ENCODE results near the gene TNFRSF13B.
"Not testable (repeated sequence)": the region's sequence is repeated elsewhere in the genome, so short reads cannot be mapped to it uniquely, and the experiment has no call there.

The TNFRSF13B gene

DNA sequence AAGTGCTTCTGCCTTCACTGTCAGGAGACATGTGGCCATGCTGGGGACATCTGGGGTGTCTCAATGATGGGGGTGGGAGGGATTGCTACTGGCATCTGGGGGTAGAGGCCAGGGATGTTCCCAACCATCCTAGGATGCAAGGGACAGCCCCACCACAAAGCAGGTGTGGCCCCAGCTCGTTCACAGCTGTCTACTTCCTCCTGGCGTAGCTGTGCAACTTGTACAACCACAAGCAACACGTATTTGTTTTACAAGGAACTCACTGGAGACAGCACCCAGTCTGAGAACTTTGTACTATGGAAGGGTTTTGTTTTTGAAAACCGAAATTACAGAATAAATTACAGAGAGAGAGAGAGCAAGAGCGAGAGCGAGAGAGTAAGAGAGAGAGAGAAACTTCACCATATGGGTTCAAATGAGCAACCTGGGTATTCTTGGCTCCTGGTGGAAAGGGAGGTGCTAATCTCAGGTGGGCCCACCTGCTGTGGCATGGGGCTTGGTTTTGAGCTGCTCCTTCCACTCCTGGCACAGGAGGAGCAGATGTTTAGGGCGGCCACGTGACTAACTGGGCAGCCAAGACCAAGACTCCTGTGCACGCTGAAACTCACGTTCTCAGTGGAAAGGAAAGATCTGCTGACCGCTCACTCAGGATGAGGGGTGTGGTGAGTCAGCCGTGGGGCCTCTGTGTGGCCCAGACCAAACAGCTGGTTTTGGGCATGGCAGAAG, 17.5 kb upstream of the TNFRSF13B start:
- no peak for DNase-seq
- in situ Hi-C loops (cut with HindIII; ENCODE audit: low pct_ligation_motif_present, low pct_unique_long_range_greater_than_20kb, low sequenced_read_pairs) = no loop called here

- no peak for DNase-seq
- in situ Hi-C loops (cut with HindIII; ENCODE audit: low pct_ligation_motif_present, low pct_unique_long_range_greater_than_20kb, low sequenced_read_pairs) = no loop called here
Observed at GRCh38 chr17:16988749-16989229, 16.9 kb upstream of the TNFRSF13B start.

DNA sequence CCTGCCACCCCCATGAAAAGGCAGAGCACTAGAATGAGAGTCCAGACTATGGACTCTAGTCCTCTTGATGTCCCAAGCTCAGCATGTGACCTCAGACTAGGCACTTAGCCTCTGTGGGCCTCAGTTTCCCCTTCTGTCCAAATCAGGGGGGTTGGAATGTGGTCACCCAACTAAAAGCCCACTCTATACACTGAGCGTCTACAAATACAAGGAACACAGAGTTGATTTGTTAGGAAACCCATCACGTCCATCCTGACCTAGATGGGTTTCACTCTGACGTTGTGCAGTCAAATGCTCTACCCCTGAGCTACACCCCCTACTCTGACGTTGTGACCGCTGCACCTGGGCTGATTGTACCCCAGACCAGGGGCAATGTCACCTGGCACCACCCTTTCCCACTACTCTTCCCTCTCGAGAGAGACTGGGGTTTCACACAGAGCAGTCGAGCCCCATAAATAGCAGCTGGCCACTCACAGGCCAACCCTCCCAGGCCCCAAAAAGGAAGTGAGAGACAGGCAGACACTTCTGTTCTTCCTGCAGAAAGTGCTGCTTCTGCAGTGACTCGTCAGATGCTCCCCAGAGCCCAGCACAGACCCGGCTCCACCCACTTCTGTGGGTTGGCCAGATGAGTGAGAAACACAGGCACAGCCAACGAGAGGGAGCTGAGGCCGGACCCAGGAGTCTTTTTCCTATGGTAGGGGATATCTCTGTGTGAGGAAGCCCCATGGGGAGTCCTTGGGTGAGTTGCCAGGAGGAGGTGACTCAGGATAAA, 16.1 kb upstream of the TNFRSF13B start:
- in situ Hi-C loops (cut with HindIII; ENCODE audit: low pct_ligation_motif_present, low pct_unique_long_range_greater_than_20kb, low sequenced_read_pairs) = no loop called here
- peak; percentile 83 for DNase-seq

GRCh38 chr17:16987066-16987829, 15.3 kb upstream of the TNFRSF13B start:
- in situ Hi-C loops (cut with HindIII; ENCODE audit: low pct_ligation_motif_present, low pct_unique_long_range_greater_than_20kb, low sequenced_read_pairs) = no loop called here
- no peak for DNase-seq

GRCh38 chr17:16986391-16986790, 14.5 kb upstream of the TNFRSF13B start:
- in situ Hi-C loops (cut with HindIII; ENCODE audit: low pct_ligation_motif_present, low pct_unique_long_range_greater_than_20kb, low sequenced_read_pairs) = no loop called here
- no peak for DNase-seq

DNA sequence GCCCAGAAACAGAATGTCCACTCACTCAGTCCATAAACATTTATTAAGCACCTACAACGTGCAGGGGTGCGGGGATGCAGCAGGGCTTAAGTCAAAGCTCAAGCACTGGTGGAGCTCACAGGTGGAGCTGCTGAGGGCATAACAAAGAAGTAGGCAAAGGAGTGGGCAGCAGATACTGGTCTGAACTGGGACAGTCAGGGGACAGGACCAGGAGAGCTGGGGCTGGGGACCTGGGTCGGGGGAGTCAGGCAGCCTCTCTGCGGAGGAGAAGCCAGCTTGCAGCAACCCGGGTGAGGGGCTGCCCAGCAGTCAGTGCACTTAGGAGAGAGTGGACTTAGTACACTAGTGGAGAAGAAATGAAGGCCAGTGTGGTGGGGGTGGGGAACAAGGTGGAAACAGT, 10.0 kb upstream of the TNFRSF13B start:
- DNase-seq = no peak
- in situ Hi-C loops (cut with HindIII; ENCODE audit: low pct_ligation_motif_present, low pct_unique_long_range_greater_than_20kb, low sequenced_read_pairs) = no loop called here

DNA sequence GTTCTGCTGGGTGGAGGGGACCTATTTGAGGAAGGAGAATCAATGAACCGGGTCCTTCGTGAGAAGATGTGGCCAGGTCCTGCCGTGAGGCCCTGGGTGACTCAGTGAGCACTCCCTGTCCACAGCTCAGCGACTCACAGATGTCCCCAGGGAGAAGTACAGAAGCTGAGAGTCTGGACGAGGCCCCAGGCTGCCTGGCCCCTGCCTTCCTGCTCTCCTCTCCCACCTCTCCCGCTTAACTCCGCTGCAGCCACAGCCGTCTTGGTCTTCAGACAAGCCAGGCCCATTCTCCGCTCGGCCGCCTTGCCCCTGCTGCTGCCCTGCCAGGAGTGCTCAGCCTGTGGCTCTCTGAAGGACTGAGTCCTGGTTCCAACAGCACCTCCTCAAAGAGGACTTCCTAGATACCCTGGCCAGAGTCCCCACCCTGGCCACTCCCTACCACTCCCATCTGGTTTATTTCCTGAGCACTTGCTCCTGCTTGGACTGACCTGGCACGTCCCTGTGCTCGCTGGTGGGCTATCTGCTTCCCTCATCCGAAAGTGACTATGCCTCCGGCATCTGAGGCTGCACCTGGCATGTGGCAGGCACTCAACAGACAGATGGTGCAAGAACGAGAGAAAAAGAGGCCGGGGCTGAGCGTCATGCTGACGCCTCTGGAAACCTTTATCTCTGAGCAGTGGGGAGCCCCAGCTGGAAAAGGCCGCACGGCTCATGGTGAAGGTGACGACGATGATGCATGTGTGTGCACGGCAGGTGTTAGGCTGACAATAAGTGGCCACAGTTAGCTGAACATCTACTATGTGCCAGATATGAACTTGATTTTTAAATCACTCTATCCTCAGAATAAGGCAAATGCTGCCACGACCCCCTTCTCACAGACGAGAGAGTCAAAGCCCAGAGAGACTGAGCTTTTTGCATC, 9.2 kb upstream of the TNFRSF13B start:
- in situ Hi-C loops (cut with HindIII; ENCODE audit: low pct_ligation_motif_present, low pct_unique_long_range_greater_than_20kb, low sequenced_read_pairs) = no loop called here
- DNase-seq = peak; percentile 25

DNA sequence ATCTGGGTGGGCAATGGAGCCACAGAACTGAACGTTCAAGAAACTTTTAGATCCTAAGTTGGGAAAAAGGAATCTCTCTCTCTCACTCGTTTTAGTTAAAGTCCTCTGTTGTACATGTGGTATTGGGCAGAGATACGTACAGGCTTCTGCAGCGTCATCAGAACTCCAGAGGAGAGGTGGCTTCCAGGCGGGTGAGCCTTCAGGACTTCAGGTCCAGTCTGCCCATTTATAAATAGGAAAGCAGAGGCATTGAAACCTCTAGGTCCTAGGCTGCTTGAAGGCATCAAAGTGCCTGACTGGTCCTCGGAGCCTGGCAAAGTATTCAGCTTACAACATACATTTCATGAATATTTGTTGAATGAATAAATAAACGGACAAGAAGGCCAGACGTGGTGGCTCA, 8.1 kb upstream of the TNFRSF13B start:
- in situ Hi-C loops (cut with HindIII; ENCODE audit: low pct_ligation_motif_present, low pct_unique_long_range_greater_than_20kb, low sequenced_read_pairs) = no loop called here

DNA sequence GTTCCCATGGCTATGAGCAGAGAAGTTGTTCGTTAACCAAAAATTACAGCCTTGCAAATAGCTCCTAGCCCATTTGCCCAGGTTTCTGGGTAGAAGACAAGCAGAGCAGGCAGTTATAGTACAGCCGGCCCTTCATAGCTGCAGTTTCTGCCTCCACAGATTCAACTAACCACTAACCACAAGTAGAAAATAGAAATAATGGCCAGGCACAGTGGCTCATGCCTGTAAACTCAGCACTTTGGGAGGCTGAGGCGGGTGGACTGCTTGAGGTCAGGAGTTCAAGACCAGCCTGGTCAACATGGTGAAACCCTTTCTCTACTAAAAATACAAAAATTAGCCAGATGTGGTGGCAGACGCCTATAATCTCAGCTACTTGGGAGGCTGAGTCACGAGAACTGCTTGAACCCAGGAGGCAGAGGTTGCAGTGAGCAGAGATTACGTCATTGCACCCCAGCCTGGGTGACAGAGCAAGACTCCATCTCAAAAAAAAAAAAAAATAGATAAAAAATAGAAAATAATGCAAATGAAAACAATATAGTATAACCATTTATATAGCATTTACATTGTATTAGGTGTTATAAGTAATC, 7.4 kb upstream of the TNFRSF13B start:
- DNase-seq; in situ Hi-C loops (cut with HindIII; ENCODE audit: low pct_ligation_motif_present, low pct_unique_long_range_greater_than_20kb, low sequenced_read_pairs): not testable (repeated sequence)

More for the DNA sequence above, 8.1 kb upstream of the TNFRSF13B start:
- no peak for DNase-seq

GRCh38 chr17:16977932-16978331, 6.0 kb upstream of the TNFRSF13B start:
- DNase-seq = peak; percentile 57
- in situ Hi-C loops (cut with HindIII; ENCODE audit: low pct_ligation_motif_present, low pct_unique_long_range_greater_than_20kb, low sequenced_read_pairs) = no loop called here

DNA sequence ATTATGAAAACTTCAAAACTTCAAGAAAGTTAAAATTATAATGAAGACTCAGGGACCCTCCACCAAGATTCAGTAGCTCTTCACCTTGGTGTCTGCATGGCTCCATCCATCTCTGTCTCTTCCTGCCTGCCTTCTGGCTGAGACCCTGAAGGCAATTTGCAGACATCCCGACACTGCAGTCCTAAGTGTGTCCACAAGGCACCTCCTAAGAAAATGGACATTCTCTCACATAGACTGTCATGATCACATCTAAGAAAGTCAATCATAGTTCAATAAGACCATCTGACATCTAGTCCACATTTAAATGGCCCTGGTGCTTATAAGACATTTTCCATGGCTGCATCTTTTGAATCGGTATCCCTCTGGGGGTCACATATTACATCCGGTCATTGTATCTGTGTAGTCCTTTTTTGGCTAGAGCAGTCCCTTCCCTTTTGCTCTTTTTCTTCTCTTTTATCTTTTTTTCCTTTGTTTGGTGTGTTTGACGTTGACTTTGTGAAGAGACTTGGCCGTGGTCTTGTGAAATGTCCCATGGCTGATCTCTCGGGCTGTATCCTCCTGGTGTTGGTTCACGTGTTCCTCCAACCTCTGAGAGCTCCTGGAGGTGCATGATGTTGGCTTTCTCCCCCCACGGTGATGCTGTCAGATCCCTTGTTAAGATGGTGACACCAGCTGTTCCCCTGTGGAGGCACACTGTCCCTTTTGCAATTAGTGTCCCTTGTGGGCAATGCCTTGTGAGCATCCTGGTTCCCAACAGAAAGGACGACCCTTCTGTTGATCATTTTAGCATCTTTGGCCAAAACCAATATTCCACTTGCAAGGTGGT, 5.0 kb upstream of the TNFRSF13B start:
- DNase-seq = no peak
- in situ Hi-C loops (cut with HindIII; ENCODE audit: low pct_ligation_motif_present, low pct_unique_long_range_greater_than_20kb, low sequenced_read_pairs) = no loop called here

DNA sequence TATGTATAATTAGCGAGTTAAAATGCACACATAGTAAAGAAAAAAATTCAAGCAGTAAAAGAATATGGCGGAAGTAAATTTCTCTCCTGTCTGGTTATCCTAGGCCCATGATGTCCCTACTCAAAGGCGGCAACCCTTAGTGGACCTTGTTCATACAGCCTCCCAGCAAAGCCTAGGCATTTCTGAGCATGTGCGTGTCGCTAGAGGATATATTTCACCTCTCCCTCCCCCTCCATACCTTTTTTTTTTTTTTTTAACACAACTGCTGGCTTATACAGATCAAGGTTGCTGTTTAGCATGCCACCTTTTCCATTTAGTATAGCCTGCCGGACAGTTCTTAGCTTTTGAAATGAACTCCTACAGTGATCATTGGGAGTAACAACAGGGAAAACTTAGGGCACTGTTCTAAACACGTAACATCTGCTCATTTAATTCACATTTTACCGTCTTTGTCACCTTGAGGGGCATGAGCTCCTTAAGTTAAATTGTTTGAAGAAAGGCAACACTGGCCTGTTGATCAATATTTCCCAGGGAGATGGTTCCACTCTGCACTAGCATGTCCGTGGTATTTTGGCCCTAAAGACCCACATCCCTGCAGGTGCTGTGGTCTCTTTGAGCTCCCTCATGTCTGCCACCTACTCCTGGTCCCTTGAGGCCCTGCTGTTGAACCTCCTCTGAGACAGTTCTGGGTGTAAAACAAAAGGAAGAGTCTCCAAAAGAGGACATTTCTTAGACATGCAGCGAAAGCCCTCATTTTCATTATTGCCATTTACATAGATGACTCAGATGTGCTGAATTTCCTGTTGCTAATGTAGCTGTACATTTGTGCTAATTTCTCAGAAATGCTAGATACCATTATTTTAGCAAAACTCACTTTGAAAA, 4.1 kb upstream of the TNFRSF13B start:
- no peak for DNase-seq
- in situ Hi-C loops (cut with HindIII; ENCODE audit: low pct_ligation_motif_present, low pct_unique_long_range_greater_than_20kb, low sequenced_read_pairs) = no loop called here

- no peak for DNase-seq
- in situ Hi-C loops (cut with HindIII; ENCODE audit: low pct_ligation_motif_present, low pct_unique_long_range_greater_than_20kb, low sequenced_read_pairs) = no loop called here
Observed at GRCh38 chr17:16975277-16975651, 3.3 kb upstream of the TNFRSF13B start.

DNA sequence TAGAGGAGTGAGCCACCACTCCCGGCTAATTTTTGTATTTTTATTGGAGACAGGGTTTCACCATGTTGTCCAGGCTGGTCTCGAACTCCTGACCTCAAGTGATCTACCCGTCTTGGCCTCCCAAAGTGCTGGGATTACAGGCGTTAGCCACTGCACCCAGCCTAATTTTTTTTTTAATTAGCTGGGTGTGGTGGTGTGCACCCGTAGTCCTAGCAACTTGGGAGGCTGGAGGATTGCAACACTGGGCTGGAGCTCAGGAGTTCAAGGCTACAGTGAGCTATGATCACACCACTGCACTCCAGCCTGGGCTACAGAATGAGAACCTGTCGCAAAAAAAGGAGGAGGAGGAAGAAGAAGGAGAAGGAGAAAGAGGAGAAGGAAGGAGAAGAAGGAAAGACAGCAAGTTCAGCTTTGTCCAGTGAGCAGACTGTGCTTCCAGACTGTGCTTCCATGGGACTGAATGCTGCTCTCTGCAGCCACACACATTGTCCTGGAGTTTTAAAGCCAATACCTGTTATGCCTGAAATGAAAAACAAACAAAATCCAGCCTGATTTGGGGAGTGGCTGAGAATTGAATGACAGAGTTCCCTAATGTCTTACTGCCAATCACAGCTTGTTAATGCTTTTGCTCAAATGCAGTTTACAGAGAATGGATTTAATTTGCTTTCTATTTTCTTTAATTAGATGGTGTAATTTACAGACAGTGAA, 2.8 kb upstream of the TNFRSF13B start:
- in situ Hi-C loops (cut with HindIII; ENCODE audit: low pct_ligation_motif_present, low pct_unique_long_range_greater_than_20kb, low sequenced_read_pairs) = no loop called here
- no peak for DNase-seq

GRCh38 chr17:16973760-16974540, 2.0 kb upstream of the TNFRSF13B start:
- in situ Hi-C loops (cut with HindIII; ENCODE audit: low pct_ligation_motif_present, low pct_unique_long_range_greater_than_20kb, low sequenced_read_pairs) = no loop called here
- no peak for DNase-seq

Data from ACHN (cell line).